GM18499 (cell line): ENCODE results near the gene MGLL.

Experiments used
- ATAC-seq: cut with Tn5 transposase; IDR thresholded peaks from one replicate; pipeline ENCODE4 v1.9.1; 2021; ENCODE audit warnings: moderate number of reproducible peaks; ENCODE audit not compliant: insufficient read depth, unreplicated experiment

The MGLL gene

GRCh38 chr3:127646501-127647046 lies 175.7 kb downstream of the MGLL start:
- ATAC-seq: no peak

- ATAC-seq: no peak
These were observed 176.8 kb downstream of the MGLL start for GRCh38 chr3:127645371-127646015.

- no peak for ATAC-seq
These were observed 177.5 kb downstream of the MGLL start for GRCh38 chr3:127644641-127645370.

GRCh38 chr3:127640042-127640355 lies 182.3 kb downstream of the MGLL start:
- ATAC-seq: no peak

- no peak for ATAC-seq
These were observed 182.9 kb downstream of the MGLL start for GRCh38 chr3:127639173-127640041.
